Chondrocyte (in vitro differentiated cells): Measurements from ENCODE around the gene POU3F3. TPM values are rescaled to one million over a fixed set of nuclear protein-coding genes. Genes with fewer than 3 reads are reported as not detected.

Experiments
- DNase-seq: peaks from one replicate; pipeline ENCODE4 v3.0.0; 2021; ENCODE audit warnings: mixed read lengths, low spot score
- H3K27ac Mint-ChIP-seq: one replicate; pipeline ENCODE4 v1.8.0; 2021; ENCODE audit warnings: mild to moderate bottlenecking, moderate library complexity, mixed read lengths; ENCODE audit not compliant: unreplicated experiment
- H3K27me3 Mint-ChIP-seq: 2 replicates; pipeline ENCODE4 v1.8.0; 2021; ENCODE audit warnings: low read depth, mixed read lengths
- H3K36me3 Mint-ChIP-seq: 2 replicates; pipeline ENCODE4 v1.8.0; 2021; ENCODE audit warnings: low read depth, mixed read lengths
- H3K4me1 Mint-ChIP-seq: 2 replicates; pipeline ENCODE4 v1.8.0; 2021; ENCODE audit warnings: low read depth, mild to moderate bottlenecking, mixed read lengths
- H3K4me3 Mint-ChIP-seq: one replicate; pipeline ENCODE4 v1.8.0; 2021; ENCODE audit warnings: mild to moderate bottlenecking, moderate library complexity, mixed read lengths; ENCODE audit not compliant: unreplicated experiment
- H3K9me3 Mint-ChIP-seq: 2 replicates; pipeline ENCODE4 v1.8.0; 2021; ENCODE audit warnings: low read depth, mixed read lengths
- long read RNA-seq: library from polyadenylated mRNA; stranded (forward); transcript quantifications from one replicate; pipeline ENCODE4 v2.0.0, GENCODE V29; 2021
- total RNA-seq: library from RNA; stranded (reverse); gene quantifications from 3 replicates; pipeline ENCODE4 v1.2.1, GENCODE V29; 2021
- TF ChIP-seq, protein P1 (sequence below): fragments of 200-600 bp; sonication (generic); IDR thresholded peaks from 2 replicates; pipeline ENCODE4 v1.5.0; 2021; ENCODE audit warnings: antibody characterized with exemption, mild to moderate bottlenecking, moderate library complexity

POU3F3 gene
- total RNA-seq: 7.2 to 55.0 TPM (median 7.7 TPM) in 3 replicates
- long read RNA-seq, partial matches to known transcripts: 0 of 1 reads
- long read RNA-seq, other reads (novel, unspliced or antisense): 0 of 1 reads

DNA sequence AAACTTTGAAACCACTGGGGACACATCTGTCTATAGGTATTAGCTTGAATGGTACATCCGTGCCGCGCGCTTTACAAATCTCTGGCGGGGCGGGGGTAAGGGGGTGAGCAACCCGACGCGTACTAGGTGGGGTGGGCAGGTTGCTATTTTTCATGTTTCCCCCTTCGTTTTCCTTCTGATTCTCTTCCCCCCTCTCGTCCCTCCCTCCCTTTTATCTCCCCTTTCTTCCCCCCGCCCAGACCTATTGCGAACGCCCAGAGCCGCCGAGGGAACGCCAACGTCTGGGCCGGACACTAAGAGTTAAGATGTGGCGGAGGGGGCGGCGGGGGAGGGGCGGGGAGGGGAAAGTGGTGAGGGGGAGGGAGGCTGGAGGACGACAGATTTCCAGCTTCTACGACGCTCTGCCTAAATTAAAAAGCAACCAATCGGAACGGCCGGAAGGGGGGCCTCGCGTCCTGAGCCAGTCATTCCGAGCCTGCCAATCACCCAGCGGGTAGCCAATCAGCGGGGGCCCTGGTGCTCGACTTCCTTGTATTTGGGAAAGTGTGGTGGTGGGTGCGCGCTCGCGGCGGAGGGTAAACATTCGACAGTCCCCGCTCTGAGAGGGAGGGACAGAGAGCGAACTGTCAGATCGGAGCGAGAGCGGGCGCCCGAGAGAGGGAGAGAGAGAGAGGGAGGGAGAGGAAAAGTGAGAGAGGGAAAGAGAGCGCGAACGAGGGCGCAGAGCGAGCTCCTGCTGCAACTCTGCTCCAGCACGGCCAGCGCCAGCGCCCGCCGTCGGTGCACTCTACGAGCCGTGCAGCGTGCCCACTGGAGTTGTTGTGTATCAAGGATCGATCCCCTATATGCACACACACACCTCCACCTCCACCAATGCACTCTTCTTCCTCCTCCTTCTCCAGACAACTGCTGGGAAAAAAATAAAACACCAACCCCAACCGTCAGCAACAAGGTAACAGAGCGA is at the start of gene POU3F3:
TSS of gene POU3F3 (plus strand) at position 582 of the 964 bp plus-strand sequence. CDS start 1,396 bp downstream, outside the sequence.
- H3K4me3 Mint-ChIP-seq: peak within 1 kb of the TSS; percentile 95
- DNase-seq: no peak
- peaks cover 18% of the 10 kb centered on the region for H3K27me3 Mint-ChIP-seq
- peak within 1 kb of the TSS; percentile 96 for H3K27ac Mint-ChIP-seq
- peaks cover 12% of the 10 kb centered on the region for H3K36me3 Mint-ChIP-seq
- TF ChIP-seq, protein P1, sequence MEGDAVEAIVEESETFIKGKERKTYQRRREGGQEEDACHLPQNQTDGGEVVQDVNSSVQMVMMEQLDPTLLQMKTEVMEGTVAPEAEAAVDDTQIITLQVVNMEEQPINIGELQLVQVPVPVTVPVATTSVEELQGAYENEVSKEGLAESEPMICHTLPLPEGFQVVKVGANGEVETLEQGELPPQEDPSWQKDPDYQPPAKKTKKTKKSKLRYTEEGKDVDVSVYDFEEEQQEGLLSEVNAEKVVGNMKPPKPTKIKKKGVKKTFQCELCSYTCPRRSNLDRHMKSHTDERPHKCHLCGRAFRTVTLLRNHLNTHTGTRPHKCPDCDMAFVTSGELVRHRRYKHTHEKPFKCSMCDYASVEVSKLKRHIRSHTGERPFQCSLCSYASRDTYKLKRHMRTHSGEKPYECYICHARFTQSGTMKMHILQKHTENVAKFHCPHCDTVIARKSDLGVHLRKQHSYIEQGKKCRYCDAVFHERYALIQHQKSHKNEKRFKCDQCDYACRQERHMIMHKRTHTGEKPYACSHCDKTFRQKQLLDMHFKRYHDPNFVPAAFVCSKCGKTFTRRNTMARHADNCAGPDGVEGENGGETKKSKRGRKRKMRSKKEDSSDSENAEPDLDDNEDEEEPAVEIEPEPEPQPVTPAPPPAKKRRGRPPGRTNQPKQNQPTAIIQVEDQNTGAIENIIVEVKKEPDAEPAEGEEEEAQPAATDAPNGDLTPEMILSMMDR: no peak
- H3K4me1 Mint-ChIP-seq: peaks cover 57% of the 10 kb centered on the region
- no peaks in the 10 kb centered on the region for H3K9me3 Mint-ChIP-seq

DNA sequence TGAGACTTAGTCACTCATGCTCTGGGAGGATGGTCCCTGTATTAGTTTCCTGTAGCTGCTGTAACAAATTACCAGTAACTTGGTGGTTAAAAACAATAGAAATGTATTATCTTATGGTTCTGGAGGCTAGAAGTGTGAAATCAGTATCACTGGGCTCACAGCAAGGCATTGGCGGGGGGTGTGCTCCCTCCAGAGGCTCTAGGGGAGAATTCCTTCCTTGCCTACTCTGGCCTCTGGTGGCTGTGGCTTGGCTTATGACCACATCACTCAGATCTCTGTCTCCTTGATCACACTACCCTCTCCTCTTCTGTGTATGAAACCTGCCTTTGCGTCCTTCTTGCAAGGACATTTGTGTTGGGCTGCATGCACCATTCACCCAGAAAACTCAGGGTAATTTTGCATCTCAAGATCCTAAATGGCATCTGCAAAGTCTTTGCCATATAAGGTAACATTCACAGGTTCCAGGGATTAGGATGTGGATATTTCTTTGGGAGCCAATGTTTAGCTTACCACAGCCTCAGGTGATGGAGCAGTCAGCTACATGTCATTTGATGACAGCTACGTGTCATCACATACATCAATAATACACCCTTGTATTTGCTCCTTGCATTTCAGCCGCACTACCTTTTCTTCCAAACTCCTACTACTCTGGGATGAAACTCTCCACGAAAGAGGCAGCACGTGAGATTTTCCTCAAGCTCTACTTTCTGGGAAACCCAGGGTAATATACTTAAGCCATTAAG is 49.6 kb upstream of the POU3F3 start:
- Mint-ChIP-seq H3K27me3 (no peaks in the 10 kb centered on the region), H3K27ac (no peak overlapping the region), H3K9me3 (peaks cover 3% of the 10 kb centered on the region), H3K4me3 (no peak overlapping the region), H3K4me1 (no peaks in the 10 kb centered on the region), H3K36me3 (peaks cover 2% of the 10 kb centered on the region)
- DNase-seq: no peak
- TF ChIP-seq, protein P1: peak; percentile 28

DNA sequence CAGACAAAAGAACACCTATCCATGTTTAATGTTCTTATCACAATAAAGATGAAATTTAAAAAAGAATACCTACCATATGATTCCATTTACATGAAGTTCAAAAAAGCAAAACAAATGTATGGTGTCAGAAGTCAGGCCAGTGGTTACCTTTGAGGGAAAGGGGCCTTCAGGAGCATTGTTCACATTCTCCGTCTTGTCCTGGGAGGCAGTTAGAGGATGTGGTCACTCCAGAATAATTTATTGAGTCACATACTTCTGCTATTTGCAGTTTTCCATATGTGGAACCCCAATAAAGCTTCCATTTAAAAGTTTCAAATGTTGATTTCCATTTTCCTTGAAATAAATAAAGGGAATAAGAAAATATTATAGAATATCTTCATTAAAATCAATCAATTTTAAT is 41.6 kb upstream of the POU3F3 start:
- no peak for DNase-seq
- no peaks in the 10 kb centered on the region for H3K27me3 Mint-ChIP-seq
- H3K4me3 Mint-ChIP-seq: no peak overlapping the region
- peaks cover 4% of the 10 kb centered on the region for H3K9me3 Mint-ChIP-seq
- no peaks in the 10 kb centered on the region for H3K36me3 Mint-ChIP-seq
- H3K27ac Mint-ChIP-seq: no peak overlapping the region
- TF ChIP-seq, protein P1: no peak
- H3K4me1 Mint-ChIP-seq: peaks cover 12% of the 10 kb centered on the region

DNA sequence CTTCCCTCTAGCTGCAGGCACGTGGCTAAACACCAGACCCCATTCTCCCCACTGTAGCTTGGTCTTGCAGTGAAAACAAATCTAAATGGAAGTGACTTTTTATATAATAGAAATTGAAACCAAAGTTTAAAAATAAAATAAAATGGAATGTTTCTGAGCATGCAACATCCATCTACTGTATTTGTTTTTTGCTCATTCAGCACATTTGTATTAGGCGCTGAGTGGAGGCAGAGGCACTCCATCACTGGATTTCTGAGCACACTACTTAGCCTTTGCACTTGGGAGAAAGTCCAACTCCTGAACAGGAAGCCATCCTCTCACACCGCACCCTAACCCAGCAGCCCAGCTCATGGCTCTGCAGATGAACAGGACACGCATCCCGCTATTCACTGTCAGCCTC is 37.8 kb upstream of the POU3F3 start:
- H3K27me3 Mint-ChIP-seq: no peaks in the 10 kb centered on the region
- H3K4me1 Mint-ChIP-seq: peaks cover 12% of the 10 kb centered on the region
- no peak for DNase-seq
- H3K9me3 Mint-ChIP-seq: no peaks in the 10 kb centered on the region
- H3K36me3 Mint-ChIP-seq: no peaks in the 10 kb centered on the region
- no peak overlapping the region for H3K27ac Mint-ChIP-seq
- TF ChIP-seq, protein P1: no peak
- no peak overlapping the region for H3K4me3 Mint-ChIP-seq

DNA sequence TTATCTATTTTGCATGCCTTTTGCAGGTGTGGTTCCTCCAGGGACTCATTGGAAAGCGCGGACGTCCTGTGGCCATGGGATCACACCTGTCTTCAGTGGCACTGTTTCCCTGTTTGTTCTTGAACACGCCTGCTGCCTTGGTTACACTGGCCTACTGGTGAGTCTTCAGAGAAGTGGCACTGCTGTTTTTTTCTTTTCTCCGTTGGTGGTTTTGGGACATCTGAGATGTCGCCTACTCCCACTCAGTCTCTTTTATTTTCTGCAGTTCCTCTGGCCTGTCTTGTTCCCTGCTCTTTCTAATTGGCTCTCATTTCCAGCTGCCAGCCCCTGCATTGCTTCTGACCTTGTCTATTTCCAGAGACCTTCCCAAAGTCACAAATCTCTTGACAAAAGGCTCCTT is 35.7 kb upstream of the POU3F3 start:
- Mint-ChIP-seq H3K9me3 (no peaks in the 10 kb centered on the region), H3K36me3 (no peaks in the 10 kb centered on the region), H3K27ac (no peak overlapping the region), H3K4me1 (no peaks in the 10 kb centered on the region), H3K4me3 (no peak overlapping the region), H3K27me3 (no peaks in the 10 kb centered on the region)
- TF ChIP-seq, protein P1: no peak
- DNase-seq: no peak
